Neural cell (in vitro differentiated cells): ENCODE measurements around the gene LRP1.

ENCODE experiments used
- EP300 ChIP-seq: fragments of 450-650 bp; conservative IDR thresholded peaks from 2 replicates; pipeline ENCODE4 v1.6.1; 2014; ENCODE audit warnings: antibody characterized with exemption, mild to moderate bottlenecking, moderate library complexity; ENCODE audit not compliant: poor library complexity, severe bottlenecking
- EZH2 ChIP-seq: fragments of 200-600, 300-800 bp; shearing (Covaris generic), sonication (generic); IDR thresholded peaks from 2 replicates; pipeline ENCODE4 v1.6.1; 2014; ENCODE audit warnings: antibody characterized with exemption, low read length, borderline replicate concordance, mild to moderate bottlenecking; ENCODE audit not compliant: insufficient read depth, poor library complexity, severe bottlenecking
- POLR2AphosphoS5 ChIP-seq: IDR thresholded peaks from 2 replicates; pipeline ENCODE4 v1.6.1; 2012
- RAD21 ChIP-seq: fragments of 450-650 bp; conservative IDR thresholded peaks from 2 replicates; pipeline ENCODE4 v1.6.1; 2014; ENCODE audit warnings: antibody characterized with exemption, mild to moderate bottlenecking, moderate library complexity
- SMC3 ChIP-seq: fragments of 450-650 bp; conservative IDR thresholded peaks from 2 replicates; pipeline ENCODE4 v1.6.1; 2014; ENCODE audit warnings: antibody characterized with exemption, mild to moderate bottlenecking, moderate library complexity; ENCODE audit not compliant: poor library complexity
- TAF1 ChIP-seq: IDR thresholded peaks from 2 replicates; pipeline ENCODE4 v1.6.1; 2012; ENCODE audit warnings: low read depth
- TF ChIP-seq, protein P1 (sequence below): fragments of 450-650 bp; IDR thresholded peaks from 2 replicates; pipeline ENCODE4 v1.5.1; 2014; ENCODE audit warnings: antibody characterized with exemption, mild to moderate bottlenecking, moderate library complexity; ENCODE audit not compliant: poor library complexity, severe bottlenecking

DNA sequence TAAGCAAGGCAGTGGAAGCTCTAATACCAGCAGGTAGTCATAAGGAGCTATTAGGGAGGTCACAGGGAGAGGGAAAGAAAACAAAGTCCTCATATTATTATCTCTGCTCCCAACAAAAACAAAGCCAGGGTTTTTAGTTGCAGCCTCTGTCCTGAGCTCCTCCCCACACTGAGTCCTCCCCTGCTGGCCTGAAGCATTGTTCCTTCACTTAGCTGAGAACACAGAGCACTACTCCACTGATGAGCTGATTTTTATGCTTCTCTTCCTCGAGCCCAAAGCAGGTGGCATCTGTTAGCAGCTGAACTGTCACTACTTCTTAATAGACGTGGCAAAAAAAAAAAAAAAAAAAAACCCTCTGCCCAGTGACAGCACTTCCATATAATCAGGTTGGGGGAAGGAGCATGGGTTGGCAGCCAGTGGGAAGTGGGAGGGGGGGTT is 133.2 kb downstream of the LRP1 start:
- TF ChIP-seq, protein P1, sequence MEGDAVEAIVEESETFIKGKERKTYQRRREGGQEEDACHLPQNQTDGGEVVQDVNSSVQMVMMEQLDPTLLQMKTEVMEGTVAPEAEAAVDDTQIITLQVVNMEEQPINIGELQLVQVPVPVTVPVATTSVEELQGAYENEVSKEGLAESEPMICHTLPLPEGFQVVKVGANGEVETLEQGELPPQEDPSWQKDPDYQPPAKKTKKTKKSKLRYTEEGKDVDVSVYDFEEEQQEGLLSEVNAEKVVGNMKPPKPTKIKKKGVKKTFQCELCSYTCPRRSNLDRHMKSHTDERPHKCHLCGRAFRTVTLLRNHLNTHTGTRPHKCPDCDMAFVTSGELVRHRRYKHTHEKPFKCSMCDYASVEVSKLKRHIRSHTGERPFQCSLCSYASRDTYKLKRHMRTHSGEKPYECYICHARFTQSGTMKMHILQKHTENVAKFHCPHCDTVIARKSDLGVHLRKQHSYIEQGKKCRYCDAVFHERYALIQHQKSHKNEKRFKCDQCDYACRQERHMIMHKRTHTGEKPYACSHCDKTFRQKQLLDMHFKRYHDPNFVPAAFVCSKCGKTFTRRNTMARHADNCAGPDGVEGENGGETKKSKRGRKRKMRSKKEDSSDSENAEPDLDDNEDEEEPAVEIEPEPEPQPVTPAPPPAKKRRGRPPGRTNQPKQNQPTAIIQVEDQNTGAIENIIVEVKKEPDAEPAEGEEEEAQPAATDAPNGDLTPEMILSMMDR, result no peak
- TF ChIP-seq SMC3 (no peak), RAD21 (no peak), POLR2AphosphoS5 (peak; percentile 36), EP300 (no peak), EZH2 (no peak), TAF1 (no peak)
